ENCODE measurements around the gene PLPP2.

- TF ChIP-seq POLR2A (IDR thresholded peaks at IDR 0.05; ENCODE audit: low read depth, low read length): no peak
- TF ChIP-seq, protein P1, sequence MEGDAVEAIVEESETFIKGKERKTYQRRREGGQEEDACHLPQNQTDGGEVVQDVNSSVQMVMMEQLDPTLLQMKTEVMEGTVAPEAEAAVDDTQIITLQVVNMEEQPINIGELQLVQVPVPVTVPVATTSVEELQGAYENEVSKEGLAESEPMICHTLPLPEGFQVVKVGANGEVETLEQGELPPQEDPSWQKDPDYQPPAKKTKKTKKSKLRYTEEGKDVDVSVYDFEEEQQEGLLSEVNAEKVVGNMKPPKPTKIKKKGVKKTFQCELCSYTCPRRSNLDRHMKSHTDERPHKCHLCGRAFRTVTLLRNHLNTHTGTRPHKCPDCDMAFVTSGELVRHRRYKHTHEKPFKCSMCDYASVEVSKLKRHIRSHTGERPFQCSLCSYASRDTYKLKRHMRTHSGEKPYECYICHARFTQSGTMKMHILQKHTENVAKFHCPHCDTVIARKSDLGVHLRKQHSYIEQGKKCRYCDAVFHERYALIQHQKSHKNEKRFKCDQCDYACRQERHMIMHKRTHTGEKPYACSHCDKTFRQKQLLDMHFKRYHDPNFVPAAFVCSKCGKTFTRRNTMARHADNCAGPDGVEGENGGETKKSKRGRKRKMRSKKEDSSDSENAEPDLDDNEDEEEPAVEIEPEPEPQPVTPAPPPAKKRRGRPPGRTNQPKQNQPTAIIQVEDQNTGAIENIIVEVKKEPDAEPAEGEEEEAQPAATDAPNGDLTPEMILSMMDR (conservative IDR thresholded peaks at IDR 0.05; ENCODE audit: low read depth, low read length): no peak
- TF ChIP-seq NFE2L2 (IDR thresholded peaks at IDR 0.05; ENCODE audit: low read depth, low read length): no peak
- TF ChIP-seq RAD21 (IDR thresholded peaks at IDR 0.05; ENCODE audit: low read length): no peak
- TF ChIP-seq, protein P2, sequence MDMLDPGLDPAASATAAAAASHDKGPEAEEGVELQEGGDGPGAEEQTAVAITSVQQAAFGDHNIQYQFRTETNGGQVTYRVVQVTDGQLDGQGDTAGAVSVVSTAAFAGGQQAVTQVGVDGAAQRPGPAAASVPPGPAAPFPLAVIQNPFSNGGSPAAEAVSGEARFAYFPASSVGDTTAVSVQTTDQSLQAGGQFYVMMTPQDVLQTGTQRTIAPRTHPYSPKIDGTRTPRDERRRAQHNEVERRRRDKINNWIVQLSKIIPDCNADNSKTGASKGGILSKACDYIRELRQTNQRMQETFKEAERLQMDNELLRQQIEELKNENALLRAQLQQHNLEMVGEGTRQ (IDR thresholded peaks at IDR 0.05; ENCODE audit: low read depth, low read length): no peak
- no peak for TF ChIP-seq MXI1 (IDR thresholded peaks at IDR 0.05; ENCODE audit: borderline replicate concordance, low read depth, low read length)
- TF ChIP-seq BHLHE40 (IDR thresholded peaks at IDR 0.05; ENCODE audit: low read depth, low read length): no peak
- TF ChIP-seq RFX5 (IDR thresholded peaks at IDR 0.05; ENCODE audit: low read depth, low read length): no peak
- TF ChIP-seq MAZ (IDR thresholded peaks at IDR 0.05; ENCODE audit: borderline replicate concordance, low read depth, low read length): no peak
These were observed 27.2 kb upstream of the PLPP2 start for GRCh38 chr19:318509-318774.

Data from IMR-90 (cell line).